Dendritic cell treated with granulocyte-macrophage colony-stimulating factor and Interleukin-4, amounts not matched to agents 40 ng/mL and 50 ng/mL, for 4 days (primary cell): ENCODE results near the gene FLYWCH1.

Source experiments
- H3K27ac Mint-ChIP-seq: one replicate; pipeline ENCODE4 v1.8.0; 2022; ENCODE audit warnings: mild to moderate bottlenecking, mixed read lengths
- H3K27me3 Mint-ChIP-seq: one replicate; pipeline ENCODE4 v1.8.0; 2022; ENCODE audit warnings: mild to moderate bottlenecking, mixed read lengths
- H3K36me3 Mint-ChIP-seq: one replicate; pipeline ENCODE4 v1.8.0; 2022; ENCODE audit warnings: low read depth, mixed read lengths
- H3K4me1 Mint-ChIP-seq: one replicate; pipeline ENCODE4 v1.8.0; 2022; ENCODE audit warnings: low read depth, mixed read lengths
- H3K4me3 Mint-ChIP-seq: one replicate; pipeline ENCODE4 v1.8.0; 2022; ENCODE audit warnings: mild to moderate bottlenecking, moderate library complexity, mixed read lengths
- H3K9me3 Mint-ChIP-seq: one replicate; pipeline ENCODE4 v1.8.0; 2022; ENCODE audit warnings: mixed read lengths
- intact Hi-C: fragments of 100-400 bp; cut with micrococcal nuclease; formaldehyde crosslinking; loops from one replicate; pipeline ENCODE4 v1.15.0; 2022

The FLYWCH1 gene

GRCh38 chr16:2883458-2883908 is 28.2 kb upstream of the FLYWCH1 start:
- peaks cover 15% of the 10 kb centered on the region for H3K4me1 Mint-ChIP-seq
- intact Hi-C loops = loop anchor here (2.0 kb wide), 1 partner anchor 21 kb away; no protein-coding TSS in a partner anchor
- H3K36me3 Mint-ChIP-seq = peaks cover 5% of the 10 kb centered on the region
- peaks cover 7% of the 10 kb centered on the region for H3K9me3 Mint-ChIP-seq
- peak overlapping the region; percentile 83 for H3K4me3 Mint-ChIP-seq
- H3K27me3 Mint-ChIP-seq = peaks cover 8% of the 10 kb centered on the region
- peak overlapping the region; percentile 94 for H3K27ac Mint-ChIP-seq

- H3K4me3 Mint-ChIP-seq = peak overlapping the region; percentile 83
- intact Hi-C loops = no loop called here
Observed at GRCh38 chr16:2884041-2884451, 27.7 kb upstream of the FLYWCH1 start.

GRCh38 chr16:2894231-2894630 is 17.5 kb upstream of the FLYWCH1 start:
- no peaks in the 10 kb centered on the region for H3K4me1 Mint-ChIP-seq
- H3K9me3 Mint-ChIP-seq = no peaks in the 10 kb centered on the region
- no peak overlapping the region for H3K27ac Mint-ChIP-seq
- no peak overlapping the region for H3K4me3 Mint-ChIP-seq
- H3K36me3 Mint-ChIP-seq = peaks cover 54% of the 10 kb centered on the region
- no peaks in the 10 kb centered on the region for H3K27me3 Mint-ChIP-seq
- intact Hi-C loops = no loop called here

More at GRCh38 chr16:2884041-2884451, 27.7 kb upstream of the FLYWCH1 start:
- Mint-ChIP-seq H3K4me1 (peaks cover 15% of the 10 kb centered on the region), H3K9me3 (peaks cover 7% of the 10 kb centered on the region), H3K27ac (peak overlapping the region; percentile 94), H3K27me3 (peaks cover 8% of the 10 kb centered on the region), H3K36me3 (peaks cover 5% of the 10 kb centered on the region)

- Mint-ChIP-seq H3K36me3 (peaks cover 66% of the 10 kb centered on the region), H3K9me3 (no peaks in the 10 kb centered on the region), H3K27me3 (no peaks in the 10 kb centered on the region), H3K27ac (no peak overlapping the region), H3K4me1 (no peaks in the 10 kb centered on the region), H3K4me3 (no peak overlapping the region)
- intact Hi-C loops = no loop called here
Observed at GRCh38 chr16:2895813-2896212, 15.9 kb upstream of the FLYWCH1 start.

GRCh38 chr16:2896480-2897010 is 15.2 kb upstream of the FLYWCH1 start:
- Mint-ChIP-seq H3K36me3 (peaks cover 66% of the 10 kb centered on the region), H3K9me3 (no peaks in the 10 kb centered on the region), H3K4me1 (no peaks in the 10 kb centered on the region), H3K27me3 (no peaks in the 10 kb centered on the region), H3K27ac (no peak overlapping the region), H3K4me3 (no peak overlapping the region)
- intact Hi-C loops = no loop called here

- Mint-ChIP-seq H3K36me3 (peaks cover 66% of the 10 kb centered on the region), H3K4me1 (no peaks in the 10 kb centered on the region), H3K9me3 (no peaks in the 10 kb centered on the region), H3K27ac (no peak overlapping the region), H3K27me3 (no peaks in the 10 kb centered on the region), H3K4me3 (no peak overlapping the region)
- intact Hi-C loops = no loop called here
Observed at GRCh38 chr16:2897110-2897509, 14.6 kb upstream of the FLYWCH1 start.

- Mint-ChIP-seq H3K9me3 (no peaks in the 10 kb centered on the region), H3K27me3 (no peaks in the 10 kb centered on the region), H3K27ac (no peak overlapping the region), H3K4me1 (peaks cover 6% of the 10 kb centered on the region), H3K36me3 (peaks cover 62% of the 10 kb centered on the region), H3K4me3 (no peak overlapping the region)
- intact Hi-C loops = no loop called here
Observed at GRCh38 chr16:2898831-2899563, 12.7 kb upstream of the FLYWCH1 start.

GRCh38 chr16:2899564-2900072 is 12.1 kb upstream of the FLYWCH1 start:
- Mint-ChIP-seq H3K9me3 (no peaks in the 10 kb centered on the region), H3K4me3 (no peak overlapping the region), H3K4me1 (peaks cover 7% of the 10 kb centered on the region), H3K27ac (no peak overlapping the region), H3K36me3 (peaks cover 60% of the 10 kb centered on the region), H3K27me3 (no peaks in the 10 kb centered on the region)
- intact Hi-C loops = no loop called here

GRCh38 chr16:2900526-2901075 is 11.1 kb upstream of the FLYWCH1 start:
- Mint-ChIP-seq H3K27ac (no peak overlapping the region), H3K9me3 (no peaks in the 10 kb centered on the region), H3K36me3 (peaks cover 56% of the 10 kb centered on the region), H3K27me3 (no peaks in the 10 kb centered on the region), H3K4me3 (no peak overlapping the region), H3K4me1 (peaks cover 7% of the 10 kb centered on the region)
- intact Hi-C loops = no loop called here

GRCh38 chr16:2902337-2903130 is 9.2 kb upstream of the FLYWCH1 start:
- Mint-ChIP-seq H3K4me1 (peaks cover 25% of the 10 kb centered on the region), H3K36me3 (peaks cover 37% of the 10 kb centered on the region), H3K9me3 (no peaks in the 10 kb centered on the region), H3K4me3 (no peak overlapping the region), H3K27me3 (no peaks in the 10 kb centered on the region), H3K27ac (no peak overlapping the region)
- intact Hi-C loops = no loop called here

GRCh38 chr16:2904100-2904921 is 7.4 kb upstream of the FLYWCH1 start:
- intact Hi-C loops = loop anchor here (1.0 to 2.0 kb wide), 2 partner anchors 15 to 22 kb away; partner anchors contain the start of gene FLYWCH2
- Mint-ChIP-seq H3K4me3 (peak overlapping the region; percentile 79), H3K27ac (peak overlapping the region; percentile 92), H3K36me3 (peaks cover 19% of the 10 kb centered on the region), H3K4me1 (peaks cover 26% of the 10 kb centered on the region), H3K27me3 (peaks cover 2% of the 10 kb centered on the region), H3K9me3 (no peaks in the 10 kb centered on the region)

- Mint-ChIP-seq H3K27ac (peak overlapping the region; percentile 92), H3K9me3 (no peaks in the 10 kb centered on the region), H3K27me3 (peaks cover 4% of the 10 kb centered on the region), H3K4me3 (peak overlapping the region; percentile 79), H3K36me3 (peaks cover 14% of the 10 kb centered on the region), H3K4me1 (peaks cover 26% of the 10 kb centered on the region)
- intact Hi-C loops = loop anchor here (1.0 to 2.0 kb wide), 2 partner anchors 14 to 22 kb away; partner anchors contain the start of gene FLYWCH2
Observed at GRCh38 chr16:2904922-2905240, 6.8 kb upstream of the FLYWCH1 start.
